Measurements from ENCODE around the gene SLC38A8.

DNA sequence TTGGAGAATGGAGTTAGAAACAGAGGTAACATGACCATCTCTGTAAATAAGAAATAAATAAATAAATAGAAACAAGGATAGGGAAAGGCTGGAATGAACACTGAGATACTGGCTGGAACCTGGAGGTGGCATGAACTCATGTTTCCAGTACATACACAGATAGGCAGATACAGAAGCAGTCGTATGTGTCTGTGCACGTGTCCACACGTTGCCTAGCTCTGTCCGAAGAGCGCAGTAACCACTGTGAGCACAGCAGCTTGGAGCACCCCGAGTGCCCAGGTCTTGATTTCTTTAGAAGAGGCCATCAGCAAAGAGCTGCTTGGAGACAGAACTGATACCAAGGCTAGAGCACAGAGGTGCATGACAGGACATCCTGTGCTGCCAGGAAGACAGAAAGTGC lies 37.1 kb upstream of the SLC38A8 start:
- TF ChIP-seq POLR2A (IDR thresholded peaks at IDR 0.05) (no peak), POLR2AphosphoS5 (IDR thresholded peaks at IDR 0.05) (no peak), EP300 (IDR thresholded peaks at IDR 0.05) (no peak)
- TF ChIP-seq, protein P1, sequence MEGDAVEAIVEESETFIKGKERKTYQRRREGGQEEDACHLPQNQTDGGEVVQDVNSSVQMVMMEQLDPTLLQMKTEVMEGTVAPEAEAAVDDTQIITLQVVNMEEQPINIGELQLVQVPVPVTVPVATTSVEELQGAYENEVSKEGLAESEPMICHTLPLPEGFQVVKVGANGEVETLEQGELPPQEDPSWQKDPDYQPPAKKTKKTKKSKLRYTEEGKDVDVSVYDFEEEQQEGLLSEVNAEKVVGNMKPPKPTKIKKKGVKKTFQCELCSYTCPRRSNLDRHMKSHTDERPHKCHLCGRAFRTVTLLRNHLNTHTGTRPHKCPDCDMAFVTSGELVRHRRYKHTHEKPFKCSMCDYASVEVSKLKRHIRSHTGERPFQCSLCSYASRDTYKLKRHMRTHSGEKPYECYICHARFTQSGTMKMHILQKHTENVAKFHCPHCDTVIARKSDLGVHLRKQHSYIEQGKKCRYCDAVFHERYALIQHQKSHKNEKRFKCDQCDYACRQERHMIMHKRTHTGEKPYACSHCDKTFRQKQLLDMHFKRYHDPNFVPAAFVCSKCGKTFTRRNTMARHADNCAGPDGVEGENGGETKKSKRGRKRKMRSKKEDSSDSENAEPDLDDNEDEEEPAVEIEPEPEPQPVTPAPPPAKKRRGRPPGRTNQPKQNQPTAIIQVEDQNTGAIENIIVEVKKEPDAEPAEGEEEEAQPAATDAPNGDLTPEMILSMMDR (IDR thresholded peaks at IDR 0.05): no peak
